ENCODE measurements around the gene DNAJB8. TPM values are rescaled to one million over a fixed set of nuclear protein-coding genes. Genes with fewer than 3 reads are reported as not detected.

Gene DNAJB8
- total and polyA plus RNA-seq, 2 donors (not counting 1 experiment from before 2014, with no cell fraction given), result not detected

DNA sequence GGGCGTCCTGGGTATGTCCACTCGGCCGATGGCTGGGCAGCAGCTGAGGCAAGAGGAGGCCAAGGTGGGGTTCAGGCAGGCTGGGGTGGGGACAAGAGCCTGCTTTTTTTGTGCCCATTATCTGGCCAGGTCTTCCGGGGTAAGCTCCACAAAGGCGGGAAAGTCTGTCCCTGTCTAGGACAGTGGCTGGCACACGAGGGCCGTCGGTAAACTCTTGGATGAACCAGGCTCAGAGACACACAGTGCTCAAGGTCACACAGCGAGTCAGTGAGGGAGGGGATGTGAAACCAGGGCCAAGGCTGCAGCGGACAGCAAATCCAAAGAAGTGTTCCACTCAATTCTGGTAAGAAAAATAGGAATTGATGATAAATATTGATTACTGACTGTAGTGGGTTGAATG is 2.9 kb downstream of the DNAJB8 start:
- H3K9ac ChIP-seq (ENCODE audit: insufficient read depth, low read length), result no peak overlapping the region
- no peaks in the 10 kb centered on the region for H3K9me3 ChIP-seq (ENCODE audit: control insufficient read depth, insufficient read depth, low read depth, low read length)
- H3K4me1 ChIP-seq (ENCODE audit: control insufficient read depth, extremely low read depth, insufficient read depth, low read length), result no peaks in the 10 kb centered on the region
- no peak overlapping the region for H3K4me2 ChIP-seq (ENCODE audit: extremely low read depth, insufficient read depth, low read length)
- peaks cover 10% of the 10 kb centered on the region for H3K27me3 ChIP-seq (ENCODE audit: control insufficient read depth, insufficient read depth, low read length)
- H3K4me3 ChIP-seq (replicated peaks in 1 of 4; ENCODE audit: control extremely low read depth in 1 of 4, insufficient read depth in 1 of 4, low read depth in 3 of 4, low read length in 4 of 4), result no peak overlapping the region
- TF ChIP-seq, protein P1, sequence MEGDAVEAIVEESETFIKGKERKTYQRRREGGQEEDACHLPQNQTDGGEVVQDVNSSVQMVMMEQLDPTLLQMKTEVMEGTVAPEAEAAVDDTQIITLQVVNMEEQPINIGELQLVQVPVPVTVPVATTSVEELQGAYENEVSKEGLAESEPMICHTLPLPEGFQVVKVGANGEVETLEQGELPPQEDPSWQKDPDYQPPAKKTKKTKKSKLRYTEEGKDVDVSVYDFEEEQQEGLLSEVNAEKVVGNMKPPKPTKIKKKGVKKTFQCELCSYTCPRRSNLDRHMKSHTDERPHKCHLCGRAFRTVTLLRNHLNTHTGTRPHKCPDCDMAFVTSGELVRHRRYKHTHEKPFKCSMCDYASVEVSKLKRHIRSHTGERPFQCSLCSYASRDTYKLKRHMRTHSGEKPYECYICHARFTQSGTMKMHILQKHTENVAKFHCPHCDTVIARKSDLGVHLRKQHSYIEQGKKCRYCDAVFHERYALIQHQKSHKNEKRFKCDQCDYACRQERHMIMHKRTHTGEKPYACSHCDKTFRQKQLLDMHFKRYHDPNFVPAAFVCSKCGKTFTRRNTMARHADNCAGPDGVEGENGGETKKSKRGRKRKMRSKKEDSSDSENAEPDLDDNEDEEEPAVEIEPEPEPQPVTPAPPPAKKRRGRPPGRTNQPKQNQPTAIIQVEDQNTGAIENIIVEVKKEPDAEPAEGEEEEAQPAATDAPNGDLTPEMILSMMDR (conservative IDR thresholded peaks at IDR 0.05 in 1 of 2, IDR thresholded peaks at IDR 0.05 in 1 of 2; ENCODE audit: low read depth in 1 of 2, low read length in 2 of 2), result no peak
- TF ChIP-seq EZH2 (IDR thresholded peaks at IDR 0.05; ENCODE audit: low read length, missing control alignments), result no peak
- H4K20me1 ChIP-seq (ENCODE audit: control insufficient read depth, extremely low read depth, insufficient read depth, low read length), result no peaks in the 10 kb centered on the region
- H3K36me3 ChIP-seq (ENCODE audit: control insufficient read depth, insufficient read depth, low read length), result no peaks in the 10 kb centered on the region
- H3K27ac ChIP-seq (ENCODE audit: insufficient read depth, low read length), result no peak overlapping the region
- H2AFZ ChIP-seq (ENCODE audit: low read length), result no peak overlapping the region
- DNase-seq (ENCODE audit: low read depth in 2 of 2), result no peak
- H3K79me2 ChIP-seq (ENCODE audit: control insufficient read depth, insufficient read depth, low read length), result no peaks in the 10 kb centered on the region

DNA sequence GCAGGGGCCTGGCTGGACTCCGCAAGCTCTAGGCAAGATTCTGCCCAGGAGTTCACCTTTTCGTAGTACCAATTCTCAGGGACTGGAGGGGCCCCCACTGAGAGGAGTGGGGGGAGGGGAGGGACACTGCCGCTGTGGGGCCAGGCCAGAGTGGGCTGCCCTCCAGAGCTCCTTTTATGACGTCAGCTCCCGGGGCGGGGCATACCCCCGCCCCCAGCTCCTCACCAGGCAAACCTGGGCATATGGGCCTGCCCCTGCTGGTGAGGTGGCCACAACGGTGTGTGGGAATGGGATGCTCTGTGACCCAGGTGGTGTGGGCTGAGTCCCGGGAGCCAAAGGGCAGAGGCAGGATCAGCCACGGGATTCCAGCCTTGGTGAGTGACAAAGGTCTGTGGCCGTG is 3.3 kb downstream of the DNAJB8 start:
- Histone ChIP-seq H3K9me3 (ENCODE audit: control insufficient read depth, insufficient read depth, low read depth, low read length) (no peaks in the 10 kb centered on the region), H3K27ac (ENCODE audit: insufficient read depth, low read length) (no peak overlapping the region)
- TF ChIP-seq EZH2 (IDR thresholded peaks at IDR 0.05; ENCODE audit: low read length, missing control alignments), result no peak
- TF ChIP-seq, protein P1 (conservative IDR thresholded peaks at IDR 0.05 in 1 of 2, IDR thresholded peaks at IDR 0.05 in 1 of 2; ENCODE audit: low read depth in 1 of 2, low read length in 2 of 2), result no peak

DNA sequence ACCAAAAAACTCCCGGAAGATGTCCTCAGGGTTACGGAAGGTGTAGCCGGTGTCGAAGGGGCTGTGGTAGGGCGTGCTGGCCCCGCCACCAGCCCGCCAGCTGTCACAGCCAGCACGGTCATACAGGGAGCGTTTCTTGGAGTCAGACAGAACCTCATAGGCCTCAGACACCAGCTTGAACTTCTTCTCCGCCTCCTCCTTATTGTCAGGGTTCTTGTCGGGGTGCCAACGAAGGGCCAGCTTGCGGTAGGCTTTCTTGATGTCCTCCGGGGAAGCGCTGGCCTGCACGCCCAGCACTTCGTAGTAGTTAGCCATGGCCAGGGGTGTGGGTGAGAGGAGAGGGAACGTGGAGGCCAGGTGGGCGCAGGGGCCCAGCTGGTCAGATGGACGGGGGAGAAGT is 3.8 kb downstream of the DNAJB8 start:
- Histone ChIP-seq H3K79me2 (ENCODE audit: control insufficient read depth, insufficient read depth, low read length) (no peaks in the 10 kb centered on the region), H3K4me2 (ENCODE audit: extremely low read depth, insufficient read depth, low read length) (no peak overlapping the region), H3K9ac (ENCODE audit: insufficient read depth, low read length) (no peak overlapping the region), H3K36me3 (ENCODE audit: control insufficient read depth, insufficient read depth, low read length) (no peaks in the 10 kb centered on the region), H3K4me1 (ENCODE audit: control insufficient read depth, extremely low read depth, insufficient read depth, low read length) (no peaks in the 10 kb centered on the region), H3K4me3 (replicated peaks in 1 of 4; ENCODE audit: control extremely low read depth in 1 of 4, insufficient read depth in 1 of 4, low read depth in 3 of 4, low read length in 4 of 4) (no peak overlapping the region), H2AFZ (ENCODE audit: low read length) (no peak overlapping the region), H3K9me3 (ENCODE audit: control insufficient read depth, insufficient read depth, low read depth, low read length) (no peaks in the 10 kb centered on the region), H3K27me3 (ENCODE audit: control insufficient read depth, insufficient read depth, low read length) (peaks cover 11% of the 10 kb centered on the region), H4K20me1 (ENCODE audit: control insufficient read depth, extremely low read depth, insufficient read depth, low read length) (no peaks in the 10 kb centered on the region), H3K27ac (ENCODE audit: insufficient read depth, low read length) (no peak overlapping the region)
- DNase-seq (ENCODE audit: low read depth in 2 of 2), result no peak
- TF ChIP-seq EZH2 (IDR thresholded peaks at IDR 0.05; ENCODE audit: low read length, missing control alignments), result no peak
- TF ChIP-seq, protein P1 (conservative IDR thresholded peaks at IDR 0.05 in 1 of 2, IDR thresholded peaks at IDR 0.05 in 1 of 2; ENCODE audit: low read depth in 1 of 2, low read length in 2 of 2), result no peak

More for the DNA sequence above, 3.3 kb downstream of the DNAJB8 start:
- Histone ChIP-seq H3K4me1 (ENCODE audit: control insufficient read depth, extremely low read depth, insufficient read depth, low read length) (no peaks in the 10 kb centered on the region), H4K20me1 (ENCODE audit: control insufficient read depth, extremely low read depth, insufficient read depth, low read length) (no peaks in the 10 kb centered on the region), H3K79me2 (ENCODE audit: control insufficient read depth, insufficient read depth, low read length) (no peaks in the 10 kb centered on the region), H3K4me2 (ENCODE audit: extremely low read depth, insufficient read depth, low read length) (no peak overlapping the region), H3K27me3 (ENCODE audit: control insufficient read depth, insufficient read depth, low read length) (peaks cover 9% of the 10 kb centered on the region), H3K36me3 (ENCODE audit: control insufficient read depth, insufficient read depth, low read length) (no peaks in the 10 kb centered on the region), H3K9ac (ENCODE audit: insufficient read depth, low read length) (no peak overlapping the region), H3K4me3 (replicated peaks in 1 of 4; ENCODE audit: control extremely low read depth in 1 of 4, insufficient read depth in 1 of 4, low read depth in 3 of 4, low read length in 4 of 4) (no peak overlapping the region), H2AFZ (ENCODE audit: low read length) (no peak overlapping the region)
- DNase-seq (ENCODE audit: low read depth in 2 of 2), result no peak

Measured in fibroblast of lung (primary cell).